NB4 (cell line): ENCODE measurements around the gene ZBTB46.

Experiments used
- CTCF ChIP-seq: IDR thresholded peaks from one replicate; pipeline ENCODE4 v1.5.1; 2012; ENCODE audit warnings: low read depth, low read length
- MAX ChIP-seq: IDR thresholded peaks from 2 replicates; pipeline ENCODE4 v1.6.1; 2011; ENCODE audit warnings: low read depth, low read length

- TF ChIP-seq CTCF, result no peak
- TF ChIP-seq MAX, result no peak
Measured at GRCh38 chr20:63699466-63700198, 131.4 kb downstream of the ZBTB46 start.
